Left forelimb (tissue), 1 donor: Measurements from ENCODE around the gene PLPP1.
"Not testable (repeated sequence)": the region's sequence is repeated elsewhere in the genome, so short reads cannot be mapped to it uniquely, and the experiment has no call there.

Experiments
- DNase-seq: peaks from one replicate; pipeline ENCODE4 v3.0.0-alpha.2; 2018; ENCODE audit warnings: low spot score

PLPP1 gene

DNA sequence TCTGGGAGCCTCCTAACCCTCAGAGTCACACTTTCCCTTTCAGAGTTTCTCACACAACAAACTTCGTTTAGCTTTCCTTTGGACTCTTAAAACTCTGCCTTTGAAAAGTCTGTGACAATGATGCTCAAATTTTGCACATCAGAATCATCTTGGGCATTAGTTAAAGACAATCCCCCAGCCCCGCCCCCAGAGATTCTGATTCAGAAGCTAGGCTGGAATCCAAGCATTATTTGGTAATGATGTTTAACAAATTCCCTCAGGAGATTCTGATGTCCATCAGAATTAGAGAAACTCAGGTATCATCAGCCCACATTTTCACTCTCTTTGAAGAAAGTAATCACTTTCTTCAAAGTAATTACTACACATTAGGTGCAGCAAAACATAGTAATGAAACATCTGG, 9.6 kb upstream of the PLPP1 start:
- no peak for DNase-seq

DNA sequence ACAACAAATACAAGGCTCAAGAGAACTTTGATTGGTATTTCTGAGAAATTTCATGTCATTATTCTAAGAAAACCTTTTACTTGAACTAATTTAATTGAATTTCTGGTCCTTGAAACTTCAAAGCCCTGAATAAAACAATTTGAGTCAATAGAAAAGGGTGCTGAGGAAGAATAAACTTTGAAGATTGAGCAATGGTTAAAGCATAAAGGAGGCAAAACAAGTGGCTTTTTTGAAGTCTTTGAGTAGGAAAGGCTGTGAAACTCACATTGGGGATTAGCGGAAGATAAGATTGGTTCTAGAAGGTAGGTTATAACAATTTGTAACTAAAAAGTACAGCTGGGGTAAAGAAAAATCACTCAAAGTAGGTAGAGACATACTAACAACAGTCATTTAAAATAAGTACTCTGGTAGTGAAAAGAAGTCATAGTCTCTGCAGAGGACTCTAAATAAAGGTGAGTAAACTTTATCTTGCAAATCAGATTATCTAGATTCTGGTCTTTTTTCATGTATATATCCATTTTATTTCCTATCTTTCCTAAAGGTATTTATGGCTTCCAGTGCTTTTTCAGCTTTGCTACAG, 6.4 kb upstream of the PLPP1 start:
- DNase-seq = no peak

DNA sequence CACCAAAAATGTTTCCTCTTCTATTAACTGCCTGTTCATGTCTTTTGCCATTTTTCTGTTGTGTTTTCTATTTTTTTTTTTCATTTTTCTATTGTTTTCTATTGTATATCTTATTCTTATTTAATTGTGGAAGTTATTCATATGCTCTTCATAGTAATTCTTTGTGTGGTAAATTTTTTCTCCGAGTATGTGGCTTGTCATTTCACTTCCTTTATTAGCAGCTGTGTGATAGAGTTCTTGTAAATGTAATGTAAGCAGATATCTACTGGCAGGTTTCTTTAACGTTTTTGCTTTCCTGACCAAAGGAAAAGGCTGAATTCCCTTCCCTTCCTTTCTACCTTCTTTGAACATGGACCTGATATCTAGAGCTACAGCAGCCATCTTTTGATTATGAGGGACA, 5.8 kb upstream of the PLPP1 start:
- DNase-seq = no peak

DNA sequence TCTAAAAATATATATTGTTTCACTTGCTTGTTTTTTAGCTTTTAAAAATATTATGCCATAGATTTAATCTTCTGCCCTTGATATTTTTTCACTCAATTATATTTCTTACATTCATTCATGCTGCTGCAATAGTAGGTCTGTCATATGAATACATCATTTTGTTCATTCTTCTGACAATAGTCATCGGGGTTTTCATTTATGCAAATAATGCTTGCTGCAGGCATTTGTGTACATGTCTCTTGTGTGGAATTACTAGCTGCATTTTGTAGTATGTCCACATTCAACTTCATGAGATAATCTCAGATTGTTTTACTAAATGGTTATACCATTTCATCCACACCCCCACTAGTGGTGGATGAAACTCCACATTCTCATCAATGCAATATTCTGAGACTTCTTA, 5.3 kb upstream of the PLPP1 start:
- no peak for DNase-seq

DNA sequence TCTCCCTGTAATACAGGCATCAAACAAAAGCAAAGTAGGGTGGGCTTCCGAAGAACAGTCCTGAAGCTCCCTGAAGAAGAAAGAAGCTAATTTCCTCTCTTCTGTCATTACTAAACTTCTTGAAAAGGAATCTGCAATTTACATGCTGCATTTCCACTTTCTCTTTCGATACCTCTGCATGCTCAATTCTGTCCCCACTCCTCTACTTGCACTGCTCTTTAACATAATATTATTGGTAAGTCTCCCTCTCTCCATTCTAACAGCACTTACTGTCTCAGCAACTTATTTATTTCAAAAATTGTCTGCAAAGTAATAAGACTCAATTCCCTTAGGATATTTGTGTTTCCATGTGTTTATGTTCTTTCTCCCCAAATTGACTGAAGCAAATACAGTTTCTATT, 3.9 kb upstream of the PLPP1 start:
- no peak for DNase-seq

- not testable (repeated sequence) for DNase-seq
Measured at GRCh38 chr5:55537315-55537714, 2.6 kb upstream of the PLPP1 start.

GRCh38 chr5:55535199-55535905, 588 bp upstream of the PLPP1 start:
- no peak for DNase-seq

- DNase-seq = no peak
Measured at GRCh38 chr5:55533521-55534435, 986 bp downstream of the PLPP1 start.

DNA sequence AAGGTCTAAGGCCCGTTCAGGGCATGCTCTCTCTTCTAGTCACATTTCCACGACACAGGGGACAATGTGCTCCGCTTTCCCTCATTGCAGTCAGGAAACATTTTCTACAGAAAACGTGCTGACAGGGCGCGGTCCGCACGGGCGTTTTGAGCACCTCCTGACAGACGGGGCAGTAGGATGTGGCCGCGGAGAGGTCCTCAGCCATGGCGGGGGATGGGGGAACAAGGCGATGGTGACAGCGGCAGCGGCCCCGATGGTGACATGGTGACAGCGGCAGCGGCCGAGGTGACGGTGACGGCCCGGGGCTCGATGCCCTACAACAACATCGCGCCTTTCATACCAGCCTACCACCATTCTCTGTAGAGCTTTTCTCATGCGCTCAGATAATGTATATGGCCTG, 4.1 kb downstream of the PLPP1 start:
- no peak for DNase-seq

DNA sequence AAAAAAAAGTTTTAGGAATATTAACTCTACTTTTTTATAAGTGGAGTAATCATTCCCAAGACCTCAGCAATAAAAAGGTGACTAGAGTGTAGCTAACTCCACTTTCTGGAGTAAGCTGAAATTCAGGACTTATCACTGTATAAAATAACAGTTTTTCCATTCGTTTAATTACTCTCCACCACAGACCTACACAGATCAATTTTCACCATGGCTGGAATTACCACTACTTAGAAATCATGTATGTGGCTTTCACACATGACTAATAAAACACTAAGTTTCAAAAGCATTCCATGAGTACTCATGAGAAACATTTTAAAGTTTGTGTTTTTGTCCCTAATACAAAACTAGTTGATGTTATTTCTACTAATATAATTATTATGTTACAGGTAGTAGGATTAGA, 9.9 kb downstream of the PLPP1 start:
- DNase-seq = no peak

- no peak for DNase-seq
Measured at GRCh38 chr5:55523293-55523692, 11.5 kb downstream of the PLPP1 start.

GRCh38 chr5:55521881-55522280, 12.9 kb downstream of the PLPP1 start:
- DNase-seq = no peak

DNA sequence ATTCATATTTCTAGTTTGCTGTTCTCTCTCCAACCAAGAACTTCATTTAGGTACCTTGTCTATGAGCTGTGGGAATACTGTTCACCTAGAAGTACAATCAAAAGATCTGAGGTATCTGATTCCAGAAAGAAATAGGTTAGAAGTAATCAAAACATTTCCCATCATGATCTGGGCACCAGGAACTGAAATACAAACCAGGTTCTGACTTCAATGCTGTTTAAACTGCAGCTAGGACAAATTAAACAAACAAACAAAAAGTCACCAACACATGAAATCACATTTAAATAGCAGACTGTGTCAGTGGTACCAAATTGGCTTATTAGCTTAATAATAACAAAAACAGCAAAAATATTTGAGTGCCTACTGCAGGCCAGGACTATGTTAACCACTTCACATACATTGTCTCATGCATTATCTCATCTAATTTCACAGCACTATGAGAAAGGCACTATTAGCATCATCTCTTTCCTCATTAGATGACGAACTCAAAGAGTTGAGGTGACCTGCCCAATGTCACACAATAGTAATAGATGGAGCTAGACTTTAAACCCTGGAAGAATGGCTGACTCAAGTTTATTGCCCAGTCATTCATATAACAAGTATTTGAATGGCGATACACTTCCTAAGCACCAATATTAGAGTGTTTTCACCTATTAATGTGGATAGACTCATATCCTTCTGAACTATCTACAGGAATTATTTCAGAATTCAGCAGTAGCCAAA, 14.5 kb downstream of the PLPP1 start:
- DNase-seq = no peak

- DNase-seq = no peak
Measured at GRCh38 chr5:55518831-55519390, 15.9 kb downstream of the PLPP1 start.

DNA sequence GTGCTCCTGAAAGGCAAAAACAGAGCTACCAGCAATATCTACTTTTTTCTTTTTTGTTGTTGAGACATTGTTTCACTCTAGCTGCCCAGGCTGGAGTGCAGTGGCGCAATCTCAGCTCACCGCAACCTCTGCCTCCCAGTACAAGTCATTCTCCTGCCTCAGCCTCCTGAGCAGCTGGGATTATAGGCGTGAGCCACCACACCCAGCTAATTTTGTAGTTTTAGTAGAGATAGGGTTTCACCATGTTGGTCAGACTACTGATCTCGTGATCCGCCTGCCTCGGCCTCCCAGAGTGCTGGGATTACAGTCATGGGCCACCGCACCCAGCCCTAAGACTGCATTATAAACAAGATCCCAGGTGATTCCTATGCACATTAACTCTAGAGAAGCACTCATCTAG, 17.0 kb downstream of the PLPP1 start:
- DNase-seq = no peak

GRCh38 chr5:55511010-55511409, 23.8 kb downstream of the PLPP1 start:
- DNase-seq = no peak

DNA sequence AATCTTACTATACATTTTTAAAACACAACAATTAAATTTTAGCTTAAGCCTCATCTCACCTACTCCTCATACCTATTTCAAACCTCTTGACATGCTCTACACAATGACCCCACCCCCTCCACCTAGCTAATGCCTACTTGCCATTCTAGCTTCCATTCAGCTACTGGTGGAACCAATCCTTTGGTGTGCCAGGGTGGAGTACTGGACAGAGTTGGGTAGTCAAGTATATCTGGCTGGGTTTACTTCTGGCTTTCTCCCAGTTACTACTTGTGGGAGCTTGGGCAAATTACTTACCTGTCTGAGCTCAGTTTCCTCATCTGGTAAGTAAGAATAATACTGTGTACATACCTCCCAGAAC, 24.3 kb downstream of the PLPP1 start:
- no peak for DNase-seq

DNA sequence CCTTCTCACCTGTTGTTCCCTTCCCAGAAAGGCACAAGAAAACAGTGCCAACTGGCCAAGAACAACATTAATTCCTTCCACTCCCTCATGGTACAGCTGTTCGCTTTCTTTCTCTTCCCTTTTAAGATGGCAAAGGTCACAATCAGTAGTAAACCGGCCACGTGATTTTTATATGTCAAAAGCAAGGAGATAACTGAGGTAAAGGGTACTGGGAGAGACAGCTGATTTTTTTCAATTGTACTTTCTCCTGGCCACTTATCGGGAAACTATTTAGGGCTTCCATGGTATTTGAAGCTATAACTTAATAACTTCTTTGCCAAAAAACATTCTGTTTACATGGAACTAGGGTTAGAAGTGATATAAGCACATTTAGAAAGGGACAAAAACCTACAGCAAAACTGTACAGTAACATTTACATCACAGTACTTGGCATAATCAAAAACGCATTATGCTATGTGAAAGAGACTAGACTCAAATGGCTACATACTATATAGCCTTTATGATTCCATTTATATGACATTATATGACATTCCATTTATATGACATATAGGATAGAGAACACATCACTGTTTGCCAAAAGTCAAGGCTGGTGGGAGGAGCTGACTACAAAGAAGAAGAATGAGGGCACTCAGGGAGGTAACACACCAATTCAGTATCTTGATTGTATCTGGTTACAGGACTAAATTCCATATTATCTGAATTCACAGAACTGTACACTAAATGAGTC, 24.8 kb downstream of the PLPP1 start:
- no peak for DNase-seq

DNA sequence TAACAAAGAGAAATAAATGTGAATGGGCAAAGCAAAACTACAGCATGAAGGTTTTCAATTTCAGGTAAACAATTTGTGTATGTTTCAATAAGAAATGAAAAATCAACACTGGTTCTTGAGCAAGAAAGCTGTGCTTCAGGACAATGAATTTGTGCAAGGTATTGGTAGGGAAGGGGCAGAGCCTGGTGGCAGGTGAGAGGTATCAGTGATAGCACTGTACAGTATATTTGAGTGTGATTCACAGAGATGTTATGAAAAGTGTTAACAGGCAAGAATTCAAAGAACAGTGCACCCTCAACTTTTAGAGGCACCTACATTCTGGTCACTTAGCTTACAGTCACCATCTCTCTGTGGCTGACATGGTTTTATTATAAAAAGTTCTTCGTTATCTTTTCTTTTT, 25.7 kb downstream of the PLPP1 start:
- no peak for DNase-seq

GRCh38 chr5:55507574-55507973, 27.2 kb downstream of the PLPP1 start:
- no peak for DNase-seq

DNA sequence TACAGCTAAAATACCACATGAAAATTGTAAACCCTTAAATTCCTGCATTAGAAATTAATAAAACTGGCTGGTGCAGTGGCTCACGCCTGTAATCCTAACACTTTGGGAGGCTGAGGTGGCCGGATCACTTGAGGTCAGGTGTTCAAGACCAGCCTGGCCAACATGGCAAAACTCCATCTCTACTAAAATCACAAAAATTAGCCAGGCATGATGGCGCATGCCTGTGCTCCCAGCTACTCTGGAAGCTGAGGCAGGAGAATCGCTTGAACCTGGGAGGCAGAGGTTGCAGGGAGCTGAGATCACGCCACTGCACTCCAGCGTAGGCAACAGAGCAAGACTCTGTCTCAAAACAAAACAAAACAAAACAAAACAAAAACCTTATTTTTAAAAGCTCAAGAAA, 29.1 kb downstream of the PLPP1 start:
- DNase-seq = not testable (repeated sequence)
